Measurements from ENCODE around the gene STXBP3.

- TF ChIP-seq POLR2A (IDR thresholded peaks at IDR 0.05) (no peak), CTCF (IDR thresholded peaks at IDR 0.05 in 4 of 5, conservative IDR thresholded peaks at IDR 0.05 in 1 of 5) (no peak)
Observed at GRCh38 chr1:108858230-108858950, 111.9 kb downstream of the STXBP3 start.
